A549 (cell line): ENCODE results near the gene CYP26A1.
"Not testable (repeated sequence)": the region's sequence is repeated elsewhere in the genome, so short reads cannot be mapped to it uniquely, and the experiment has no call there.

Experiments used
- HOXA7 ChIP-seq: fragments of 250-450 bp; sonication (Bioruptor Pico); IDR thresholded peaks from 2 replicates; pipeline ENCODE4 v1.5.0; 2020; ENCODE audit warnings: mild to moderate bottlenecking, moderate library complexity
- RFX5 ChIP-seq: fragments of 450-650 bp; IDR thresholded peaks from 2 replicates; pipeline ENCODE4 v1.7.1; 2014; ENCODE audit warnings: antibody characterized with exemption, mild to moderate bottlenecking, moderate library complexity

GRCh38 chr10:93101148-93101547, 27.5 kb downstream of the CYP26A1 start:
- TF ChIP-seq RFX5; HOXA7 (CRISPR knock-in tag): not testable (repeated sequence)
